DOHH2 (cell line): ENCODE measurements around the gene HABP2.

Experiments used
- H3F3A ChIP-seq: fragments of 200-600 bp; sonication (generic), shearing (Covaris generic); 2 replicates; pipeline ENCODE4 v1.6.0; 2016; ENCODE audit warnings: antibody characterized with exemption, mild to moderate bottlenecking; ENCODE audit not compliant: control insufficient read depth, insufficient read depth
- H3K27ac ChIP-seq: fragments of 200-600 bp; sonication (generic); 2 replicates; pipeline ENCODE4 v1.5.1; 2014; ENCODE audit warnings: low read depth, mild to moderate bottlenecking, low read length, moderate library complexity
- H3K27me3 ChIP-seq: fragments of 200-600 bp; sonication (generic); 2 replicates; pipeline ENCODE4 v1.6.1; 2014; ENCODE audit warnings: mild to moderate bottlenecking, low read length, mixed read lengths; ENCODE audit not compliant: control insufficient read depth
- H3K36me3 ChIP-seq: fragments of 200-600 bp; sonication (generic); 2 replicates; pipeline ENCODE4 v1.6.1; 2014; ENCODE audit warnings: mild to moderate bottlenecking, low read length, moderate library complexity, mixed read lengths; ENCODE audit not compliant: control insufficient read depth
- H3K4me1 ChIP-seq: fragments of 200-600 bp; sonication (generic); 2 replicates; pipeline ENCODE4 v1.6.1; 2014; ENCODE audit warnings: mild to moderate bottlenecking, low read length, mixed read lengths; ENCODE audit not compliant: control insufficient read depth
- H3K4me2 ChIP-seq: fragments of 200-600 bp; sonication (generic); 2 replicates; pipeline ENCODE4 v1.6.0; 2014; ENCODE audit warnings: mild to moderate bottlenecking, low read length, moderate library complexity
- H3K4me3 ChIP-seq: fragments of 200-600 bp; sonication (generic); 2 replicates; pipeline ENCODE4 v1.5.1; 2014; ENCODE audit warnings: mild to moderate bottlenecking, low read length, mixed read lengths
- H3K79me2 ChIP-seq: fragments of 200-600 bp; sonication (generic); 2 replicates; pipeline ENCODE4 v1.6.1; 2014; ENCODE audit warnings: mild to moderate bottlenecking, low read length, mixed read lengths; ENCODE audit not compliant: control insufficient read depth
- H3K9me2 ChIP-seq: fragments of 200-600 bp; sonication (generic); replicated peaks from 2 replicates; pipeline ENCODE4 v1.6.1; 2014; ENCODE audit warnings: mild to moderate bottlenecking, low read length, mixed read lengths; ENCODE audit not compliant: control insufficient read depth
- H3K9me3 ChIP-seq: fragments of 200-600 bp; sonication (generic); 2 replicates; pipeline ENCODE4 v1.6.1; 2014; ENCODE audit warnings: antibody characterized with exemption, low read length, mixed read lengths; ENCODE audit not compliant: control insufficient read depth, insufficient read depth
- H4K20me1 ChIP-seq: fragments of 200-600 bp; sonication (generic); 2 replicates; pipeline ENCODE4 v1.6.0; 2014; ENCODE audit warnings: low read depth, mild to moderate bottlenecking, antibody characterized with exemption, low read length, moderate library complexity; ENCODE audit not compliant: control insufficient read depth, insufficient read depth
- CTCF ChIP-seq: fragments of 200-600 bp; sonication (generic); IDR thresholded peaks from one replicate; pipeline ENCODE4 v1.5.1; 2014; ENCODE audit warnings: antibody characterized with exemption, mild to moderate bottlenecking, low read depth, low read length; ENCODE audit not compliant: poor library complexity, severe bottlenecking
- EZH2phosphoT487 ChIP-seq: fragments of 200-600 bp; sonication (generic); IDR thresholded peaks from 2 replicates; pipeline ENCODE4 v1.6.1; 2017; ENCODE audit warnings: borderline replicate concordance, mild to moderate bottlenecking, antibody characterized with exemption, low read length, moderate library complexity, mixed read lengths

HABP2 gene

GRCh38 chr10:113610631-113611601, 58.1 kb downstream of the HABP2 start:
- H3K36me3 ChIP-seq = no peaks in the 10 kb centered on the region
- H3K9me3 ChIP-seq = no peaks in the 10 kb centered on the region
- H3K27me3 ChIP-seq = no peaks in the 10 kb centered on the region
- no peak for TF ChIP-seq EZH2phosphoT487
- TF ChIP-seq CTCF = no peak
- no peaks in the 10 kb centered on the region for H3F3A ChIP-seq
- no peak overlapping the region for H3K4me2 ChIP-seq
- H3K27ac ChIP-seq = no peak overlapping the region
- H3K4me1 ChIP-seq = no peaks in the 10 kb centered on the region
- H3K79me2 ChIP-seq = no peaks in the 10 kb centered on the region
- H3K4me3 ChIP-seq = no peak overlapping the region
- H3K9me2 ChIP-seq = no peaks in the 10 kb centered on the region
- H4K20me1 ChIP-seq = no peaks in the 10 kb centered on the region

GRCh38 chr10:113612154-113612553, 59.3 kb downstream of the HABP2 start:
- Histone ChIP-seq H3K27me3 (no peaks in the 10 kb centered on the region), H3K9me3 (no peaks in the 10 kb centered on the region), H3K4me3 (no peak overlapping the region), H4K20me1 (no peaks in the 10 kb centered on the region), H3K4me1 (no peaks in the 10 kb centered on the region), H3K79me2 (no peaks in the 10 kb centered on the region), H3K36me3 (no peaks in the 10 kb centered on the region), H3K4me2 (no peak overlapping the region), H3K27ac (no peak overlapping the region), H3F3A (no peaks in the 10 kb centered on the region), H3K9me2 (no peaks in the 10 kb centered on the region)
- TF ChIP-seq EZH2phosphoT487 (no peak), CTCF (no peak)

- Histone ChIP-seq H3K4me1 (no peaks in the 10 kb centered on the region), H3K9me3 (no peaks in the 10 kb centered on the region), H4K20me1 (no peaks in the 10 kb centered on the region), H3K27me3 (no peaks in the 10 kb centered on the region), H3K4me2 (no peak overlapping the region), H3K79me2 (no peaks in the 10 kb centered on the region), H3F3A (no peaks in the 10 kb centered on the region), H3K4me3 (no peak overlapping the region), H3K27ac (no peak overlapping the region), H3K36me3 (no peaks in the 10 kb centered on the region), H3K9me2 (no peaks in the 10 kb centered on the region)
- TF ChIP-seq EZH2phosphoT487 (no peak), CTCF (no peak)
Measured at GRCh38 chr10:113613427-113613826, 60.6 kb downstream of the HABP2 start.
